PC-3 (cell line): ENCODE data around the gene ZNF462. TPM values are rescaled to one million over a fixed set of nuclear protein-coding genes. Genes with fewer than 3 reads are reported as not detected.

ENCODE experiments used
- ATAC-seq: fragments of 200-7000 bp; cut with Tn5 transposase; 2 replicates; pipeline ENCODE4 v1.9.1; 2020; ENCODE audit warnings: mild to moderate bottlenecking, moderate library complexity
- BruUV-seq: library from RNA; stranded (reverse); fragments of 400-500 nt; replicated peaks from 2 replicates; lab custom pipeline; 2021; lab: Mats Ljungman, UMichigan
- CTCF ChIA-PET: fragments of 300-600 bp; sonication (Branson Sonifier 250); formaldehyde crosslinking; loops from one replicate; lab custom pipeline; 2022; ENCODE audit warnings: antibody characterized with exemption; lab: Charles Lee
- POLR2A ChIA-PET: fragments of 300-600 bp; sonication (Branson Sonifier 250); formaldehyde crosslinking; loops from one replicate; lab custom pipeline; 2022; ENCODE audit warnings: antibody characterized with exemption; ENCODE audit not compliant: unreplicated experiment; lab: Charles Lee
- DNase-seq: peaks from one replicate; pipeline ENCODE4 v3.0.0-alpha.2; 2015
- H2AFZ ChIP-seq: fragments of 300-600 bp; sonication (generic); 2 replicates; pipeline ENCODE4 v1.6.0; 2016; ENCODE audit warnings: antibody characterized with exemption, low read length
- H3F3A ChIP-seq: fragments of 300-600 bp; sonication (generic); one replicate; pipeline ENCODE4 v1.6.0; 2017; ENCODE audit warnings: antibody characterized with exemption, low read length, control low read depth, mild to moderate bottlenecking; ENCODE audit not compliant: unreplicated experiment
- H3K27ac ChIP-seq: fragments of 300-600 bp; sonication (generic); 2 replicates; pipeline ENCODE4 v1.5.1; 2016; ENCODE audit warnings: mild to moderate bottlenecking, low read length
- H3K27me3 ChIP-seq: fragments of 300-600 bp; sonication (generic); 2 replicates; pipeline ENCODE4 v1.6.1; 2016; ENCODE audit warnings: low read length, mixed read lengths
- H3K36me3 ChIP-seq: fragments of 300-600 bp; sonication (generic); 2 replicates; pipeline ENCODE4 v1.6.1; 2016; ENCODE audit warnings: low read depth, mixed run types, low read length, mixed read lengths
- H3K4me1 ChIP-seq: fragments of 300-600 bp; sonication (generic); 2 replicates; pipeline ENCODE4 v1.5.1; 2016; ENCODE audit warnings: low read length; ENCODE audit not compliant: insufficient read depth
- H3K4me2 ChIP-seq: fragments of 300-600 bp; sonication (generic); 2 replicates; pipeline ENCODE4 v1.6.0; 2016; ENCODE audit warnings: low read length
- H3K4me3 ChIP-seq: fragments of 300-600 bp; sonication (generic); 2 replicates; pipeline ENCODE4 v1.5.1; 2016; ENCODE audit warnings: mild to moderate bottlenecking, low read length, mixed read lengths
- H3K79me2 ChIP-seq: fragments of 300-600 bp; sonication (generic); 2 replicates; pipeline ENCODE4 v1.6.1; 2017; ENCODE audit warnings: low read length, mixed read lengths
- H3K9ac ChIP-seq: fragments of 300-600 bp; sonication (generic); 2 replicates; pipeline ENCODE4 v1.6.0; 2016; ENCODE audit warnings: mild to moderate bottlenecking, low read length
- H3K9me2 ChIP-seq: fragments of 300-600 bp; sonication (generic); replicated peaks from 2 replicates; pipeline ENCODE4 v1.6.1; 2016; ENCODE audit warnings: mixed run types, low read length, mixed read lengths
- H3K9me3 ChIP-seq: fragments of 300-600 bp; sonication (generic); 2 replicates; pipeline ENCODE4 v1.6.1; 2016; ENCODE audit warnings: low read length, mixed read lengths
- H4K20me1 ChIP-seq: fragments of 300-600 bp; sonication (generic); 2 replicates; pipeline ENCODE4 v1.6.1; 2016; ENCODE audit warnings: low read length, mixed read lengths
- CTCF ChIP-seq: fragments of 300-600 bp; sonication (generic); conservative IDR thresholded peaks from 2 replicates; pipeline ENCODE4 v1.5.1; 2017; ENCODE audit warnings: antibody characterized with exemption, low read depth, mild to moderate bottlenecking, low read length
- EZH2 ChIP-seq: fragments of 300-600 bp; sonication (generic); IDR thresholded peaks from one replicate; pipeline ENCODE4 v1.6.1; 2017; ENCODE audit warnings: antibody characterized with exemption, mild to moderate bottlenecking, low read length; ENCODE audit not compliant: unreplicated experiment
- EZH2phosphoT487 ChIP-seq: fragments of 300-600 bp; sonication (generic); IDR thresholded peaks from 2 replicates; pipeline ENCODE4 v1.6.1; 2018; ENCODE audit warnings: mild to moderate bottlenecking, antibody characterized with exemption, low read length, borderline replicate concordance
- intact Hi-C: fragments of 100-400 bp; cut with micrococcal nuclease; formaldehyde crosslinking; loops from 2 replicates; pipeline ENCODE4 v1.9.0; 2023
- total RNA-seq: library from RNA; depleted of rRNA; stranded (reverse); fragments of >200 nt; gene quantifications from 2 replicates; pipeline ENCODE4 v1.2.3, GENCODE V29; 2014

ZNF462 gene
- total RNA-seq, 1 experiment from 2014 or later = 21.2 TPM

GRCh38 chr9:106883626-106884190 is 20.7 kb downstream of the ZNF462 start:
- H3K4me3 ChIP-seq = no peak overlapping the region
- peaks cover 99% of the 10 kb centered on the region for H3K79me2 ChIP-seq
- TF ChIP-seq EZH2 = no peak
- TF ChIP-seq CTCF = no peak
- no peak for TF ChIP-seq EZH2phosphoT487
- no peak overlapping the region for H3K27ac ChIP-seq
- ChIA-PET POLR2A (no interaction called here), CTCF (no interaction called here)
- no TSS peak for BruUV-seq
- no peaks in the 10 kb centered on the region for H3K9me2 ChIP-seq
- H4K20me1 ChIP-seq = peaks cover 18% of the 10 kb centered on the region
- no peaks in the 10 kb centered on the region for H3K9me3 ChIP-seq
- peaks cover 16% of the 10 kb centered on the region for H3K36me3 ChIP-seq
- H3K9ac ChIP-seq = no peak overlapping the region
- H2AFZ ChIP-seq = no peak overlapping the region
- ATAC-seq = no peak
- no peaks in the 10 kb centered on the region for H3K27me3 ChIP-seq
- intact Hi-C loops = no loop called here
- H3K4me2 ChIP-seq = peak overlapping the region; percentile 28; the same call in 1 of the 2 replicates
- peaks cover 40% of the 10 kb centered on the region for H3K4me1 ChIP-seq
- H3F3A ChIP-seq = no peaks in the 10 kb centered on the region
- DNase-seq = peak; percentile 40

- H3K27ac ChIP-seq = peak overlapping the region; percentile 50
- peaks cover 13% of the 10 kb centered on the region for H4K20me1 ChIP-seq
- peak; percentile 90 for ATAC-seq
- no peak overlapping the region for H3K4me2 ChIP-seq
- H3K4me1 ChIP-seq = peaks cover 34% of the 10 kb centered on the region
- peaks cover 6% of the 10 kb centered on the region; the same call in 1 of the 2 replicates for H3K36me3 ChIP-seq
- TF ChIP-seq EZH2 (no peak), EZH2phosphoT487 (no peak), CTCF (no peak)
- no peaks in the 10 kb centered on the region for H3K27me3 ChIP-seq
- BruUV-seq = no TSS peak
- peak; percentile 70 for DNase-seq
- CTCF ChIA-PET = no interaction called here
- H3K9ac ChIP-seq = no peak overlapping the region
- H3K79me2 ChIP-seq = peaks cover 100% of the 10 kb centered on the region
- no peak overlapping the region for H2AFZ ChIP-seq
- no peaks in the 10 kb centered on the region for H3K9me3 ChIP-seq
- intact Hi-C loops = no loop called here
- POLR2A ChIA-PET = interaction anchor here (0.6 kb wide), 1 partner anchor 31 kb away, joined by 3 read pairs; no protein-coding TSS in a partner anchor
- no peak overlapping the region for H3K4me3 ChIP-seq
- no peaks in the 10 kb centered on the region for H3K9me2 ChIP-seq
- H3F3A ChIP-seq = no peaks in the 10 kb centered on the region
Measured at GRCh38 chr9:106885451-106885850, 22.5 kb downstream of the ZNF462 start.
